K562 (cell line): Measurements from ENCODE around the gene CPNE8. TPM values are rescaled to one million over a fixed set of nuclear protein-coding genes. Genes with fewer than 3 reads are reported as not detected.

ENCODE experiments used
- ATAC-seq: fragments of 200-7000 bp; cut with Tn5 transposase; 3 replicates; pipeline ENCODE4 v1.9.1; 2020; ENCODE audit warnings: moderate library complexity
- BruUV-seq: library from RNA; stranded (reverse); fragments of 400-500 nt; replicated peaks from 2 replicates; lab custom pipeline; 2021; lab: Mats Ljungman, UMichigan
- CTCF ChIA-PET: fragments of 300-600 bp; formaldehyde crosslinking; extraction: SDS; loops from one replicate; lab custom pipeline; 2021; ENCODE audit warnings: low intra/inter-chr PET ratio; lab: Yijun Ruan, JAX
- POLR2A ChIA-PET: fragments of 300-600, 350-650 bp; sonication (Branson Sonifier 250); formaldehyde crosslinking; extraction: SDS; loops from one replicate; lab custom pipeline; 2021; ENCODE audit warnings: antibody characterized with exemption, inconsistent platforms; lab: Yijun Ruan, JAX
- DNase-seq, 4 experiments: peaks; one replicate each; pipeline versions ENCODE4 v3.0.0 to v3.0.0-alpha.2; 2011 to 2018; ENCODE audit warnings: low spot score in 3 of 4, mixed read lengths in 3 of 4; ENCODE audit errors: extremely low read depth in 1 of 4
- FAIRE-seq: peaks from 2 replicates; lab custom pipeline; 2011; peaks lifted over from hg19 to GRCh38; lab: Jason Lieb, UNC
- H2AFZ ChIP-seq: 2 replicates; pipeline ENCODE4 v1.6.0; 2011; ENCODE audit warnings: low read depth, low read length, control low read depth, inconsistent platforms
- H3K27ac ChIP-seq: fragments of 200-600 bp; 3 replicates; pipeline ENCODE4 v1.8.0; 2011; ENCODE audit warnings: low read depth, mild to moderate bottlenecking, control low read depth, inconsistent platforms, low read length, moderate library complexity, mixed read lengths; ENCODE audit errors: extremely low read depth
- H3K27me3 ChIP-seq, 2 experiments: fragments of 300-600 bp in 1 of 2; 2 replicates in 1 of 2; 3 replicates in 1 of 2; pipeline versions ENCODE4 v1.6.0 to v1.8.0; 2011; ENCODE audit warnings: inconsistent platforms in 2 of 2, low read length in 2 of 2, mild to moderate bottlenecking in 1 of 2, mixed read lengths in 1 of 2, moderate library complexity in 1 of 2; ENCODE audit not compliant: control insufficient read depth in 2 of 2, insufficient read depth in 2 of 2
- H3K36me3 ChIP-seq: fragments of 300-600 bp; 3 replicates; pipeline ENCODE4 v1.8.0; 2011; ENCODE audit warnings: mild to moderate bottlenecking, low read length, inconsistent platforms; ENCODE audit not compliant: control insufficient read depth, insufficient read depth
- H3K4me1 ChIP-seq, 2 experiments: fragments of 200-600 bp in 1 of 2; replicated peaks in 1 of 2; 2 replicates in 1 of 2; 3 replicates in 1 of 2; pipeline versions ENCODE4 v1.5.1 to v1.8.0; 2011; ENCODE audit warnings: inconsistent platforms in 2 of 2, low read length in 2 of 2, mild to moderate bottlenecking in 1 of 2, mixed read lengths in 1 of 2, moderate library complexity in 1 of 2; ENCODE audit not compliant: control insufficient read depth in 2 of 2, insufficient read depth in 2 of 2
- H3K4me2 ChIP-seq: 2 replicates; pipeline ENCODE4 v1.6.1; 2011; ENCODE audit warnings: low read length, control low read depth, inconsistent platforms, mixed read lengths; ENCODE audit not compliant: insufficient read depth
- H3K4me3 ChIP-seq: fragments of 200-600 bp; sonication (generic), shearing (Covaris generic); 2 replicates; pipeline ENCODE4 v1.5.1; 2016; ENCODE audit warnings: control low read depth, inconsistent platforms
- H3K79me2 ChIP-seq: fragments of 200-600 bp; 3 replicates; pipeline ENCODE4 v1.8.0; 2011; ENCODE audit warnings: low read length, inconsistent platforms; ENCODE audit not compliant: control insufficient read depth, insufficient read depth
- H3K9ac ChIP-seq, 2 experiments: 2 replicates each; pipeline versions ENCODE4 v1.6.0 to v1.6.1; 2011; ENCODE audit warnings: low read depth in 2 of 2, low read length in 2 of 2, control low read depth in 1 of 2, inconsistent platforms in 1 of 2, mild to moderate bottlenecking in 1 of 2, mixed read lengths in 1 of 2; ENCODE audit not compliant: insufficient read depth in 1 of 2
- H3K9me1 ChIP-seq: one replicate; pipeline ENCODE4 v1.6.0; 2011; ENCODE audit warnings: inconsistent platforms, mild to moderate bottlenecking, low read length, moderate library complexity; ENCODE audit not compliant: control insufficient read depth, insufficient read depth
- H3K9me3 ChIP-seq: replicated peaks from 2 replicates; pipeline ENCODE4 v1.5.1; 2011; ENCODE audit warnings: low read depth, low read length, inconsistent platforms; ENCODE audit not compliant: control insufficient read depth, insufficient read depth
- H4K20me1 ChIP-seq: replicated peaks from 2 replicates; pipeline ENCODE4 v1.6.1; 2011; ENCODE audit warnings: low read length, inconsistent platforms, mixed read lengths; ENCODE audit not compliant: control insufficient read depth, insufficient read depth
- CEBPB ChIP-seq: fragments of 450-650 bp; IDR thresholded peaks from 2 replicates; pipeline ENCODE4 v1.6.1; 2016; ENCODE audit warnings: missing genetic modification characterization, missing compliant biosample characterization
- CEBPG ChIP-seq, 3 experiments: fragments of 200-800 bp in 1 of 3; sonication (Bioruptor generic) in 1 of 3; sonication (generic) in 1 of 3; formaldehyde crosslinking in 1 of 3; IDR thresholded peaks in 2 of 3; conservative IDR thresholded peaks in 1 of 3; 2 replicates each; pipeline versions ENCODE4 v1.6.1 to v1.8.0; 2016 to 2022; ENCODE audit warnings: missing compliant biosample characterization in 2 of 3, missing genetic modification characterization in 2 of 3, mild to moderate bottlenecking in 1 of 3, missing genetic modification reagents in 1 of 3
- DACH1 ChIP-seq: fragments of 450-650 bp; IDR thresholded peaks from 2 replicates; pipeline ENCODE4 v1.6.1; 2018; ENCODE audit not compliant: partially characterized antibody
- ELF1 ChIP-seq: fragments of 200-800 bp; sonication (Bioruptor generic); IDR thresholded peaks from 2 replicates; pipeline ENCODE4 v1.6.1; 2016; ENCODE audit warnings: missing genetic modification characterization, missing compliant biosample characterization
- KLF1 ChIP-seq: fragments of 450-650 bp; IDR thresholded peaks from 2 replicates; pipeline ENCODE4 v1.6.1; 2016; ENCODE audit warnings: missing genetic modification characterization, missing compliant biosample characterization
- POLR2H ChIP-seq: IDR thresholded peaks from 2 replicates; pipeline ENCODE4 v1.6.1; 2016; ENCODE audit warnings: missing genetic modification characterization, low read depth, mild to moderate bottlenecking, control low read depth, missing compliant biosample characterization, moderate library complexity
- TCF3 ChIP-seq: sonication (generic); formaldehyde crosslinking; IDR thresholded peaks from 2 replicates; pipeline ENCODE4 v1.4.0; 2020; ENCODE audit warnings: mild to moderate bottlenecking, missing genetic modification reagents
- TEAD4 ChIP-seq, 2 experiments: sonication (generic) in 1 of 2; formaldehyde crosslinking in 1 of 2; IDR thresholded peaks; 2 replicates each; pipeline versions ENCODE4 v1.6.1 to v1.8.0; 2012 to 2022; ENCODE audit warnings: borderline replicate concordance in 1 of 2, inconsistent platforms in 1 of 2, low read length in 1 of 2, mild to moderate bottlenecking in 1 of 2, missing genetic modification reagents in 1 of 2
- ZNF717 ChIP-seq: fragments of 250-450 bp; sonication (Bioruptor Pico); IDR thresholded peaks from 2 replicates; pipeline ENCODE4 v1.5.0; 2021
- in situ Hi-C: fragments of 300-500 bp; cut with MboI; formaldehyde crosslinking; loops from 4 replicates; pipeline ENCODE4 v1.15.0; 2018; ENCODE audit warnings: inconsistent platforms, mixed read lengths
- intact Hi-C: fragments of 100-400 bp; cut with micrococcal nuclease; formaldehyde crosslinking; loops from 2 replicates; pipeline ENCODE4 v1.14.2; 2022
- polyA plus RNA-seq, 8 experiments: library from polyadenylated mRNA; depleted of rRNA in 4 of 8; stranded (reverse) in 5 of 8; unstranded in 3 of 8; fragments of >200 nt; fragmentation: Nextera tagmentation in 2 of 8; fragmentation: Illumina TruSeq in 1 of 8; extraction: Ambion mirVana in 2 of 8; extraction: Trizol in 1 of 8; gene quantifications; 2 replicates each; pipeline versions ENCODE4 v1.2.1 to v1.2.3, GENCODE V29; 2011 to 2014; ENCODE audit warnings: inconsistent platforms in 1 of 8, missing spikeins in 1 of 8
- total RNA-seq, 7 experiments: library from RNA; depleted of rRNA in 6 of 7; stranded (reverse); fragments of >200 nt in 6 of 7; fragmentation: Illumina TruSeq in 2 of 7; extraction: Trizol in 2 of 7; gene quantifications; 2 replicates each; pipeline versions ENCODE4 v1.2.1 to v1.2.3, GENCODE V29; 2011 to 2021; ENCODE audit warnings: low replicate concordance in 1 of 7
- TF ChIP-seq, protein P1 (sequence below): sonication (generic); formaldehyde crosslinking; IDR thresholded peaks from 2 replicates; pipeline ENCODE4 v1.8.0; 2022; ENCODE audit warnings: missing genetic modification reagents, mild to moderate bottlenecking, borderline replicate concordance

The CPNE8 gene
- total and polyA plus RNA-seq, 9 of the 15 experiments (the other 6 are each of a cell fraction or from before 2014, with no cell fraction given), result 2.4 to 7.0 (median 4.2) TPM

DNA sequence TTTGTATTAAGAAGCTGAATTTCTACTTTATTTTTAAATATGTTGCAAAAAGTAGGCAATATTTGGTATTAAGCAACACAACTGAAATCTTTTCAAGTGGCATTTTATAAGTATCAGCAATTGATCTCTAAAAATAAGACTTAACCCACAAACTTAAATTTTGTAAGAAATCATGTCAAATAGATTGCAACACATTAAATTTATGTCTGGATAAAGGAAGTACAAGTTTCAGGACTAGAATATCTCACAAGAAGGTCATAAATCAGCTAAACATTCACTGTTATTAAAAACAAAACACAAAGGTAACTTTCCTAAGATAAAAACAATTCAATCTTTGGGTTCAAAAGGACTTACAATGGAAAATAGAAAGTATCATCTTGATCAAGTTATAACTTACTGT is 32.8 kb downstream of the CPNE8 start:
- no TSS peak for BruUV-seq
- ChIA-PET POLR2A (no interaction called here), CTCF (no interaction called here)
- no peak overlapping the region for H3K27ac ChIP-seq
- H3K79me2 ChIP-seq, result no peaks in the 10 kb centered on the region
- no peak overlapping the region for H2AFZ ChIP-seq
- H3K4me1 ChIP-seq, result no peaks in the 10 kb centered on the region
- no peaks in the 10 kb centered on the region for H4K20me1 ChIP-seq
- no peaks in the 10 kb centered on the region for H3K9me1 ChIP-seq
- TF ChIP-seq ZNF717 (CRISPR knock-in tag) (no peak), KLF1 (tag) (no peak), TCF3 (CRISPR knock-in tag) (no peak), ELF1 (tag) (no peak), TEAD4 (IDR thresholded peaks at IDR 0.05; ENCODE audit: low read length) (no peak), TEAD4 (CRISPR knock-in tag; IDR thresholded peaks at IDR 0.05; ENCODE audit: borderline replicate concordance) (no peak), CEBPB (peak; percentile 28; the same call in 1 of the 2 replicates), POLR2H (no peak), CEBPG (CRISPR knock-in tag; IDR thresholded peaks at IDR 0.05) (no peak), CEBPG (tag; conservative IDR thresholded peaks at IDR 0.05 in 1 of 2, IDR thresholded peaks at IDR 0.05 in 1 of 2) (0 out of 4 replicates have a peak, but pooled peaks of 1 of the 2 experiments have one; percentile 7), DACH1 (no peak)
- TF ChIP-seq, protein P1, sequence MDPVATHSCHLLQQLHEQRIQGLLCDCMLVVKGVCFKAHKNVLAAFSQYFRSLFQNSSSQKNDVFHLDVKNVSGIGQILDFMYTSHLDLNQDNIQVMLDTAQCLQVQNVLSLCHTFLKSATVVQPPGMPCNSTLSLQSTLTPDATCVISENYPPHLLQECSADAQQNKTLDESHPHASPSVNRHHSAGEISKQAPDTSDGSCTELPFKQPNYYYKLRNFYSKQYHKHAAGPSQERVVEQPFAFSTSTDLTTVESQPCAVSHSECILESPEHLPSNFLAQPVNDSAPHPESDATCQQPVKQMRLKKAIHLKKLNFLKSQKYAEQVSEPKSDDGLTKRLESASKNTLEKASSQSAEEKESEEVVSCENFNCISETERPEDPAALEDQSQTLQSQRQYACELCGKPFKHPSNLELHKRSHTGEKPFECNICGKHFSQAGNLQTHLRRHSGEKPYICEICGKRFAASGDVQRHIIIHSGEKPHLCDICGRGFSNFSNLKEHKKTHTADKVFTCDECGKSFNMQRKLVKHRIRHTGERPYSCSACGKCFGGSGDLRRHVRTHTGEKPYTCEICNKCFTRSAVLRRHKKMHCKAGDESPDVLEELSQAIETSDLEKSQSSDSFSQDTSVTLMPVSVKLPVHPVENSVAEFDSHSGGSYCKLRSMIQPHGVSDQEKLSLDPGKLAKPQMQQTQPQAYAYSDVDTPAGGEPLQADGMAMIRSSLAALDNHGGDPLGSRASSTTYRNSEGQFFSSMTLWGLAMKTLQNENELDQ, result no peak
- H3K27me3 ChIP-seq, result no peaks in the 10 kb centered on the region
- no peaks in the 10 kb centered on the region for H3K9me3 ChIP-seq
- DNase-seq, result no peak
- H3K9ac ChIP-seq, result no peak overlapping the region
- ATAC-seq, result no peak
- in situ Hi-C loops (no loop called here), intact Hi-C loops (no loop called here)
- no peaks in the 10 kb centered on the region for H3K36me3 ChIP-seq
- no peak overlapping the region for H3K4me3 ChIP-seq
- no peak for FAIRE-seq
- no peak overlapping the region for H3K4me2 ChIP-seq
